IMR-90 (cell line): ENCODE data around the gene STEAP3. TPM values are rescaled to one million over a fixed set of nuclear protein-coding genes. Genes with fewer than 3 reads are reported as not detected.

Source experiments
- ATAC-seq: fragments of 200-7000 bp; cut with Tn5 transposase; 2 replicates; pipeline ENCODE4 v1.9.1; 2020; ENCODE audit warnings: low read depth, mild to moderate bottlenecking, moderate library complexity
- BruUV-seq: library from RNA; stranded (reverse); fragments of 400-500 nt; replicated peaks from 2 replicates; lab custom pipeline; 2021; lab: Mats Ljungman, UMichigan
- CTCF ChIA-PET: fragments of 300-600 bp; formaldehyde crosslinking; extraction: SDS; loops from one replicate; lab custom pipeline; 2021; ENCODE audit warnings: antibody characterized with exemption; lab: Yijun Ruan, JAX
- POLR2A ChIA-PET: fragments of 300-600 bp; sonication (Branson Sonifier 250); formaldehyde crosslinking; loops from one replicate; lab custom pipeline; 2022; ENCODE audit warnings: antibody characterized with exemption; ENCODE audit not compliant: unreplicated experiment; lab: Charles Lee
- DNase-seq: peaks from one replicate; pipeline ENCODE4 v3.0.0; 2013
- H2AFZ ChIP-seq: replicated peaks from 2 replicates; pipeline ENCODE3; 2013; ENCODE audit warnings: low read length, mild to moderate bottlenecking; ENCODE audit not compliant: poor library complexity
- H2AK5ac ChIP-seq: 2 replicates; pipeline ENCODE4 v1.6.1; 2013; ENCODE audit warnings: low read depth, low read length, inconsistent platforms
- H2AK9ac ChIP-seq: replicated peaks from 2 replicates; pipeline ENCODE3; 2013; ENCODE audit warnings: mild to moderate bottlenecking, low read depth, low read length, moderate library complexity; ENCODE audit not compliant: poor library complexity
- H2BK120ac ChIP-seq: 2 replicates; pipeline ENCODE4 v1.6.1; 2013; ENCODE audit warnings: low read depth, low read length, inconsistent platforms
- H2BK15ac ChIP-seq: 3 replicates; pipeline ENCODE4 v1.6.1; 2013; ENCODE audit warnings: low read depth, low read length, inconsistent platforms
- H2BK20ac ChIP-seq: 2 replicates; pipeline ENCODE4 v1.6.1; 2013; ENCODE audit warnings: low read depth, mild to moderate bottlenecking, inconsistent platforms, low read length, moderate library complexity
- H2BK5ac ChIP-seq: 2 replicates; pipeline ENCODE4 v1.6.1; 2013; ENCODE audit warnings: mild to moderate bottlenecking, low read depth, low read length, inconsistent platforms; ENCODE audit not compliant: poor library complexity, severe bottlenecking
- H3K14ac ChIP-seq: replicated peaks from 2 replicates; pipeline ENCODE4 v1.6.1; 2013; ENCODE audit warnings: low read depth, low read length, inconsistent platforms
- H3K18ac ChIP-seq: 2 replicates; pipeline ENCODE4 v1.6.1; 2013; ENCODE audit warnings: low read depth, low read length, control low read depth
- H3K23ac ChIP-seq: 2 replicates; pipeline ENCODE4 v1.6.1; 2013; ENCODE audit warnings: low read depth, low read length, inconsistent platforms
- H3K27ac ChIP-seq: 2 replicates; pipeline ENCODE4 v1.5.1; 2013; ENCODE audit warnings: mild to moderate bottlenecking, control low read depth, low read length; ENCODE audit not compliant: insufficient read depth
- H3K27me3 ChIP-seq: 2 replicates; pipeline ENCODE4 v1.6.1; 2013; ENCODE audit warnings: low read length; ENCODE audit not compliant: control insufficient read depth, insufficient read depth
- H3K36me3 ChIP-seq: 2 replicates; pipeline ENCODE4 v1.6.1; 2013; ENCODE audit warnings: low read length, mixed read lengths; ENCODE audit not compliant: control insufficient read depth, insufficient read depth
- H3K4ac ChIP-seq: 2 replicates; pipeline ENCODE4 v1.6.1; 2013; ENCODE audit warnings: low read depth, low read length, inconsistent platforms
- H3K4me1 ChIP-seq: 2 replicates; pipeline ENCODE4 v1.6.1; 2013; ENCODE audit warnings: low read length, mixed read lengths; ENCODE audit not compliant: control insufficient read depth, insufficient read depth
- H3K4me2 ChIP-seq: 2 replicates; pipeline ENCODE4 v1.6.1; 2013; ENCODE audit warnings: low read depth, mild to moderate bottlenecking, control low read depth, low read length, moderate library complexity
- H3K4me3 ChIP-seq: 2 replicates; pipeline ENCODE4 v1.5.1; 2013; ENCODE audit warnings: low read depth, mild to moderate bottlenecking, control low read depth, low read length, moderate library complexity; ENCODE audit not compliant: insufficient read depth
- H3K56ac ChIP-seq: 2 replicates; pipeline ENCODE4 v1.6.1; 2013; ENCODE audit warnings: low read length, inconsistent platforms; ENCODE audit not compliant: insufficient read depth; ENCODE audit errors: extremely low read depth
- H3K79me1 ChIP-seq, 2 experiments: 2 replicates each; pipeline ENCODE4 v1.6.1; 2013; ENCODE audit warnings: low read length in 2 of 2, inconsistent platforms in 1 of 2, low read depth in 1 of 2
- H3K9ac ChIP-seq: 2 replicates; pipeline ENCODE4 v1.6.1; 2013; ENCODE audit warnings: low read depth, low read length, control low read depth
- H3K9me1 ChIP-seq: 2 replicates; pipeline ENCODE4 v1.6.1; 2013; ENCODE audit warnings: low read length, inconsistent platforms; ENCODE audit not compliant: insufficient read depth
- H3K9me3 ChIP-seq: 2 replicates; pipeline ENCODE4 v1.6.1; 2013; ENCODE audit warnings: low read length; ENCODE audit not compliant: control insufficient read depth, insufficient read depth
- H4K20me1 ChIP-seq: 2 replicates; pipeline ENCODE4 v1.6.1; 2013; ENCODE audit warnings: low read length, inconsistent platforms; ENCODE audit not compliant: insufficient read depth
- H4K5ac ChIP-seq: 2 replicates; pipeline ENCODE4 v1.6.1; 2013; ENCODE audit warnings: mild to moderate bottlenecking, low read depth, low read length, control low read depth
- H4K8ac ChIP-seq, 2 experiments: 2 replicates each; pipeline ENCODE4 v1.6.1; 2013; ENCODE audit warnings: low read depth in 2 of 2, low read length in 2 of 2, control low read depth in 1 of 2, inconsistent platforms in 1 of 2
- H4K91ac ChIP-seq: 2 replicates; pipeline ENCODE4 v1.6.1; 2013; ENCODE audit warnings: low read depth, low read length, inconsistent platforms; ENCODE audit not compliant: insufficient read depth
- BHLHE40 ChIP-seq: fragments of 150-350 bp; IDR thresholded peaks from 2 replicates; pipeline ENCODE4 v1.6.1; 2016; ENCODE audit warnings: mild to moderate bottlenecking, low read depth, low read length
- CEBPB ChIP-seq: IDR thresholded peaks from 2 replicates; pipeline ENCODE4 v1.6.1; 2012; ENCODE audit warnings: low read depth, low read length, improper control_type of control experiment
- CHD1 ChIP-seq: IDR thresholded peaks from 2 replicates; pipeline ENCODE4 v1.6.1; 2012; ENCODE audit warnings: low read depth, low read length, improper control_type of control experiment
- ELK1 ChIP-seq: fragments of 150-350 bp; IDR thresholded peaks from 2 replicates; pipeline ENCODE4 v1.6.1; 2016; ENCODE audit warnings: low read depth, mild to moderate bottlenecking, low read length, moderate library complexity, borderline replicate concordance
- FOS ChIP-seq: fragments of 150-350 bp; IDR thresholded peaks from 2 replicates; pipeline ENCODE4 v1.6.1; 2016; ENCODE audit warnings: low read depth, low read length
- MAFK ChIP-seq: IDR thresholded peaks from 2 replicates; pipeline ENCODE4 v1.6.1; 2012; ENCODE audit warnings: low read depth, low read length, improper control_type of control experiment
- MAZ ChIP-seq: IDR thresholded peaks from 2 replicates; pipeline ENCODE4 v1.6.1; 2012; ENCODE audit warnings: low read depth, mild to moderate bottlenecking, low read length, improper control_type of control experiment, moderate library complexity, borderline replicate concordance
- MXI1 ChIP-seq: IDR thresholded peaks from 2 replicates; pipeline ENCODE4 v1.6.1; 2012; ENCODE audit warnings: low read depth, mild to moderate bottlenecking, low read length, moderate library complexity, borderline replicate concordance
- NFE2L2 ChIP-seq: fragments of 150-350 bp; IDR thresholded peaks from 2 replicates; pipeline ENCODE4 v1.6.1; 2016; ENCODE audit warnings: low read depth, mild to moderate bottlenecking, low read length
- POLR2A ChIP-seq: IDR thresholded peaks from 2 replicates; pipeline ENCODE4 v1.6.1; 2012; ENCODE audit warnings: mild to moderate bottlenecking, low read depth, low read length
- RAD21 ChIP-seq: IDR thresholded peaks from 2 replicates; pipeline ENCODE4 v1.6.1; 2012; ENCODE audit warnings: low read length, improper control_type of control experiment
- RCOR1 ChIP-seq: IDR thresholded peaks from 2 replicates; pipeline ENCODE4 v1.6.1; 2012; ENCODE audit warnings: mild to moderate bottlenecking, low read length, improper control_type of control experiment; ENCODE audit not compliant: insufficient replicate concordance
- RFX5 ChIP-seq: IDR thresholded peaks from 2 replicates; pipeline ENCODE4 v1.8.0; 2012; ENCODE audit warnings: low read depth, mild to moderate bottlenecking, low read length, moderate library complexity
- SMC3 ChIP-seq: fragments of 150-350 bp; IDR thresholded peaks from 2 replicates; pipeline ENCODE4 v1.6.1; 2016; ENCODE audit warnings: low read depth, mild to moderate bottlenecking, antibody characterized with exemption, low read length, moderate library complexity
- USF2 ChIP-seq: fragments of 150-350 bp; IDR thresholded peaks from 2 replicates; pipeline ENCODE4 v1.6.1; 2017; ENCODE audit warnings: mild to moderate bottlenecking, antibody characterized with exemption, low read length, low read depth
- WGBS, 2 experiments: methylation state at CpG; one replicate each; pipeline versions ENCODE4 v1.1.5 to v1.1.7; 2013; ENCODE audit warnings: missing lambda C conversion rate in 2 of 2; ENCODE audit not compliant: insufficient read length in 1 of 2; ENCODE audit errors: extremely low coverage in 2 of 2; 5-methylcytosine and 5-hydroxymethylcytosine counted together
- dilution Hi-C: fragments of 300-500 bp; cut with HindIII; formaldehyde crosslinking; loops from one replicate; pipeline ENCODE4 v1.14.3; 2018; ENCODE audit warnings: low sequenced_read_pairs; ENCODE audit not compliant: unreplicated experiment
- in situ Hi-C: fragments of 300-500 bp; cut with MboI; formaldehyde crosslinking; loops from 3 replicates; pipeline ENCODE4 v1.14.3; 2019; ENCODE audit warnings: low sequenced_read_pairs, inconsistent platforms, mixed read lengths
- intact Hi-C: fragments of 100-400 bp; cut with micrococcal nuclease; formaldehyde crosslinking; loops from 2 replicates; pipeline ENCODE4 v1.10.0; 2022
- polyA plus RNA-seq, 3 experiments: library from polyadenylated mRNA; depleted of rRNA; stranded (reverse); fragments of >200 nt; gene quantifications; 2 replicates each; pipeline ENCODE4 v1.2.3, GENCODE V29; 2012; ENCODE audit warnings: low replicate concordance in 1 of 3
- total RNA-seq: library from RNA; depleted of rRNA; stranded (reverse); fragments of >200 nt; gene quantifications from 2 replicates; pipeline ENCODE4 v1.2.3, GENCODE V29; 2012

The STEAP3 gene
- total and polyA plus RNA-seq, 2 of the 4 experiments (the other 2 are of a cell fraction), result 19.4 to 43.9 TPM

- H3K14ac ChIP-seq, result no peak overlapping the region
- ATAC-seq, result no peak
- H3K27ac ChIP-seq, result no peak overlapping the region
- H4K8ac ChIP-seq, result no peak overlapping the region
- no peak for DNase-seq
- H3K23ac ChIP-seq, result no peak overlapping the region
- H3K4me1 ChIP-seq, result peaks cover 21% of the 10 kb centered on the region
- no peak overlapping the region for H2AK5ac ChIP-seq
- H3K9me1 ChIP-seq, result peaks cover 21% of the 10 kb centered on the region
- H3K9ac ChIP-seq, result no peak overlapping the region
- peaks cover 4% of the 10 kb centered on the region for H3K36me3 ChIP-seq
- no peak overlapping the region for H3K4me3 ChIP-seq
- H4K91ac ChIP-seq, result no peak overlapping the region
- H3K27me3 ChIP-seq, result no peaks in the 10 kb centered on the region
- no peak overlapping the region for H2AFZ ChIP-seq
- intact Hi-C loops (no loop called here), dilution Hi-C loops (no loop called here), in situ Hi-C loops (loop anchor here (25.0 kb wide), 1 partner anchor 992 kb away; no protein-coding TSS in a partner anchor)
- H3K4me2 ChIP-seq, result no peak overlapping the region
- no TSS peak for BruUV-seq
- H3K79me1 ChIP-seq, result peaks cover 0 to 20% of the 10 kb centered on the region in 2 experiments; a peak in 1 of 4 replicates
- no peak overlapping the region; the same call in 1 of the 2 replicates for H2BK120ac ChIP-seq
- H2BK5ac ChIP-seq, result no peak overlapping the region
- no peak overlapping the region for H3K4ac ChIP-seq
- H2BK20ac ChIP-seq, result no peak overlapping the region
- H2BK15ac ChIP-seq, result no peak overlapping the region
- CTCF ChIA-PET, result no interaction called here
- POLR2A ChIA-PET, result no interaction called here
- TF ChIP-seq RCOR1 (no peak), FOS (no peak), MAFK (no peak), SMC3 (no peak), ELK1 (no peak), NFE2L2 (no peak), POLR2A (no peak), RFX5 (no peak), RAD21 (no peak), CHD1 (no peak), USF2 (no peak), MXI1 (no peak), MAZ (no peak), CEBPB (no peak), BHLHE40 (no peak)
- H4K5ac ChIP-seq, result no peak overlapping the region
- H4K20me1 ChIP-seq, result peaks cover 4% of the 10 kb centered on the region
- no peak overlapping the region for H2AK9ac ChIP-seq
- 96% methylated on average over 4 of the region's 17 CpGs; no CpG with 5 or more reads in 1 of the 2 experiments for WGBS, 2 experiments
- H3K56ac ChIP-seq, result no peak overlapping the region
- peaks cover 2% of the 10 kb centered on the region; the same call in 1 of the 2 replicates for H3K9me3 ChIP-seq
- H3K18ac ChIP-seq, result no peak overlapping the region
Observed at GRCh38 chr2:119245076-119245840, 21.6 kb downstream of the STEAP3 start.
